ENCODE measurements around the gene PTPN4. TPM values are rescaled to one million over a fixed set of nuclear protein-coding genes. Genes with fewer than 3 reads are reported as not detected.

The PTPN4 gene
- total and polyA plus RNA-seq, 2 of the 8 experiments (the other 6 are each of a cell fraction or from before 2014, with no cell fraction given) = 28.5 to 105 TPM

- no peak overlapping the region for H3K4me3 ChIP-seq (ENCODE audit: extremely low read depth in 1 of 4, insufficient read depth in 2 of 4, low read depth in 3 of 4, low read length in 4 of 4)
- DNase-seq (ENCODE audit: low read depth in 1 of 2, low spot score in 2 of 2) = no peak
- H2BK15ac ChIP-seq (ENCODE audit: low read length) = no peak overlapping the region
- no peak overlapping the region for H2BK20ac ChIP-seq (ENCODE audit: low read length)
- no peak overlapping the region for H3K4me2 ChIP-seq (ENCODE audit: insufficient read depth in 1 of 2, low read depth in 2 of 2, low read length in 2 of 2)
- no peak overlapping the region for H3K14ac ChIP-seq (ENCODE audit: insufficient read length)
- H3K56ac ChIP-seq (replicated peaks; ENCODE audit: insufficient read length, low read depth, low read length) = no peak overlapping the region
- H2BK120ac ChIP-seq (replicated peaks; ENCODE audit: low read depth, low read length) = no peak overlapping the region
- ChIA-PET POLR2A (ENCODE audit: partially characterized antibody) (interaction anchor here (0.7 to 1.2 kb wide), 2 partner anchors 9 to 20 kb away, joined by 3 read pairs; no protein-coding TSS in a partner anchor), CTCF (ENCODE audit: partially characterized antibody) (interaction anchor here (1.0 to 1.8 kb wide), 3 partner anchors 11 to 436 kb away, joined by 3 to 6 read pairs (median 4); no protein-coding TSS in a partner anchor)
- H2AFZ ChIP-seq (ENCODE audit: low read length) = no peak overlapping the region
- H3K4ac ChIP-seq (replicated peaks; ENCODE audit: insufficient read length, low read depth, low read length) = no peak overlapping the region
- 0 out of 4 replicates have a peak, but pooled peaks cover 0 to 3% of the 10 kb centered on the region in 2 experiments for H3K9me3 ChIP-seq (ENCODE audit: insufficient read depth in 2 of 2, low read depth in 1 of 2, low read length in 1 of 2)
- no peak overlapping the region for H4K91ac ChIP-seq (replicated peaks; ENCODE audit: insufficient read length, low read length)
- H4K8ac ChIP-seq (ENCODE audit: extremely low read depth, insufficient read depth, low read length) = no peak overlapping the region
- H2AK5ac ChIP-seq (ENCODE audit: low read depth, low read length) = no peak overlapping the region
- no peak overlapping the region for H4K5ac ChIP-seq (ENCODE audit: insufficient read length, low read depth, low read length)
- H4K20me1 ChIP-seq (replicated peaks in 1 of 2; ENCODE audit: control insufficient read depth in 1 of 2, insufficient read depth in 2 of 2, low read length in 2 of 2) = no peaks in the 10 kb centered on the region
- no peak overlapping the region for H3K9ac ChIP-seq (replicated peaks in 1 of 4; ENCODE audit: extremely low read depth in 1 of 4, low read depth in 3 of 4, low read length in 3 of 4)
- 91% methylated on average over 3 of the region's 3 CpGs; no CpG with 5 or more reads in 1 of the 2 experiments for WGBS, 2 experiments (ENCODE audit: extremely low coverage in 1 of 2, insufficient coverage in 1 of 2, insufficient read length in 1 of 2, insufficient replicate concordance in 2 of 2, low coverage in 1 of 2, low lambda C conversion rate in 2 of 2, missing lambda C conversion rate in 1 of 2)
- peaks cover 0 to 6% (median 1%) of the 10 kb centered on the region in 4 experiments; a peak in 2 of 7 replicates for H3K4me1 ChIP-seq (replicated peaks in 1 of 4; ENCODE audit: control insufficient read depth in 3 of 4, insufficient read depth in 4 of 4, low read length in 3 of 4)
- H2BK5ac ChIP-seq (ENCODE audit: low read depth, low read length) = no peak overlapping the region
- no peaks in the 10 kb centered on the region for H3K23me2 ChIP-seq (ENCODE audit: low read depth, low read length)
- no peak overlapping the region for H3K23ac ChIP-seq (ENCODE audit: insufficient read length)
- no peaks in the 10 kb centered on the region for H3K36me3 ChIP-seq (ENCODE audit: control insufficient read depth in 2 of 4, insufficient read depth in 4 of 4, low read length in 3 of 4)
- H3K27ac ChIP-seq (ENCODE audit: low read depth, low read length) = no peak overlapping the region
- no peaks in the 10 kb centered on the region for H3K27me3 ChIP-seq (replicated peaks in 1 of 4; ENCODE audit: control insufficient read depth in 3 of 4, extremely low read depth in 1 of 4, insufficient read depth in 3 of 4, low read length in 3 of 4)
- no peaks in the 10 kb centered on the region for H3K79me1 ChIP-seq (ENCODE audit: low read depth, low read length)
- no peak for FAIRE-seq
- H2BK12ac ChIP-seq (ENCODE audit: low read depth, low read length) = no peak overlapping the region
- no peaks in the 10 kb centered on the region for H3K79me2 ChIP-seq (ENCODE audit: control insufficient read depth in 1 of 2, insufficient read depth in 2 of 2, low read length in 2 of 2)
- H3K18ac ChIP-seq (ENCODE audit: extremely low read depth, low read length) = no peak overlapping the region
- TF ChIP-seq SRF (IDR thresholded peaks at IDR 0.05; ENCODE audit: low read depth, low read length) = no peak
Measured at GRCh38 chr2:119719261-119719627, 40.5 kb upstream of the PTPN4 start.

Measured in H1 (cell line).